NCI-H1048 (cell line): Measurements from ENCODE around the gene TMPRSS11A.

Source experiments
- DNase-seq: peaks from one replicate; lab custom pipeline; 2025; lab: John Stamatoyannopoulos, UW

TMPRSS11A gene

GRCh38 chr4:67963356-67963755 is at the start of gene TMPRSS11A:
Gene TMPRSS11A, minus strand, starts transcription at chr4:67963493. Its CDS starts 100 bp downstream, at chr4:67963393.
- no peak for DNase-seq

GRCh38 chr4:68011684-68012083 is 48.4 kb upstream of the TMPRSS11A start:
- no peak for DNase-seq

- DNase-seq, result no peak
These were observed 39.6 kb upstream of the TMPRSS11A start for GRCh38 chr4:68002906-68003305.

- no peak for DNase-seq
These were observed 32.8 kb upstream of the TMPRSS11A start for GRCh38 chr4:67996127-67996526.

GRCh38 chr4:67988991-67989390 is 25.7 kb upstream of the TMPRSS11A start:
- DNase-seq, result no peak

- DNase-seq, result no peak
These were observed 20.0 kb upstream of the TMPRSS11A start for GRCh38 chr4:67983333-67983732.

GRCh38 chr4:67980512-67980911 is 17.2 kb upstream of the TMPRSS11A start:
- DNase-seq, result no peak

GRCh38 chr4:67973608-67974007 is 10.3 kb upstream of the TMPRSS11A start:
- DNase-seq, result no peak

GRCh38 chr4:67954890-67955289 is 8.4 kb downstream of the TMPRSS11A start:
- DNase-seq, result no peak

GRCh38 chr4:67941074-67941473 is 22.2 kb downstream of the TMPRSS11A start:
- DNase-seq, result no peak

- no peak for DNase-seq
These were observed 22.8 kb downstream of the TMPRSS11A start for GRCh38 chr4:67940506-67940905.

- no peak for DNase-seq
These were observed 24.1 kb downstream of the TMPRSS11A start for GRCh38 chr4:67939195-67939594.

- DNase-seq, result no peak
These were observed 27.4 kb downstream of the TMPRSS11A start for GRCh38 chr4:67935888-67936287.

- no peak for DNase-seq
These were observed 28.7 kb downstream of the TMPRSS11A start for GRCh38 chr4:67934628-67935027.

GRCh38 chr4:67933755-67934154 is 29.5 kb downstream of the TMPRSS11A start:
- no peak for DNase-seq

- no peak for DNase-seq
These were observed 30.3 kb downstream of the TMPRSS11A start for GRCh38 chr4:67933038-67933437.

- no peak for DNase-seq
These were observed 32.0 kb downstream of the TMPRSS11A start for GRCh38 chr4:67931256-67931655.

- DNase-seq, result no peak
These were observed 33.9 kb downstream of the TMPRSS11A start for GRCh38 chr4:67929426-67929825.

- no peak for DNase-seq
These were observed 34.7 kb downstream of the TMPRSS11A start for GRCh38 chr4:67928546-67928945.

GRCh38 chr4:67927251-67927650 is 36.0 kb downstream of the TMPRSS11A start:
- DNase-seq, result no peak

GRCh38 chr4:67926485-67926884 is 36.8 kb downstream of the TMPRSS11A start:
- no peak for DNase-seq

GRCh38 chr4:67922697-67923096 is 40.6 kb downstream of the TMPRSS11A start:
- no peak for DNase-seq

- DNase-seq, result no peak
These were observed 44.9 kb downstream of the TMPRSS11A start for GRCh38 chr4:67918428-67918827.

- DNase-seq, result no peak
These were observed 47.8 kb downstream of the TMPRSS11A start for GRCh38 chr4:67915400-67915966.

GRCh38 chr4:67912080-67912479 is 51.2 kb downstream of the TMPRSS11A start:
- DNase-seq, result no peak
